Neutrophil (primary cell): ENCODE measurements around the gene TLCD3A.

ENCODE experiments used
- H3K27ac ChIP-seq: fragments of 200-600 bp; sonication (generic); 2 replicates; pipeline ENCODE4 v1.5.1; 2016; ENCODE audit warnings: mild to moderate bottlenecking, moderate library complexity
- H3K27me3 ChIP-seq: fragments of 200-600 bp; sonication (generic); 2 replicates; pipeline ENCODE4 v1.6.0; 2016; ENCODE audit warnings: mild to moderate bottlenecking
- H3K36me3 ChIP-seq: fragments of 200-600 bp; sonication (generic); 2 replicates; pipeline ENCODE4 v1.5.1; 2017
- H3K4me1 ChIP-seq, 2 experiments: fragments of 200-600 bp in 1 of 2; sonication (generic) in 1 of 2; 1 replicate in 1 of 2; 2 replicates in 1 of 2; pipeline versions ENCODE4 v1.5.1 to v1.6.1; 2013 to 2016; ENCODE audit warnings: low read depth in 1 of 2, low read length in 1 of 2, mild to moderate bottlenecking in 1 of 2, moderate library complexity in 1 of 2; ENCODE audit not compliant: control insufficient read depth in 1 of 2, insufficient read depth in 1 of 2
- H3K4me3 ChIP-seq, 2 experiments: fragments of 200-600 bp in 1 of 2; sonication (generic) in 1 of 2; 1 replicate in 1 of 2; 2 replicates in 1 of 2; pipeline ENCODE4 v1.5.1; 2013 to 2016; ENCODE audit warnings: low read depth in 1 of 2, low read length in 1 of 2, mild to moderate bottlenecking in 1 of 2, moderate library complexity in 1 of 2
- H3K9me3 ChIP-seq: fragments of 200-600 bp; sonication (generic); 2 replicates; pipeline ENCODE4 v1.5.1; 2016
- CTCF ChIP-seq: fragments of 200-600 bp; sonication (generic); IDR thresholded peaks from 2 replicates; pipeline ENCODE4 v1.5.1; 2016; ENCODE audit warnings: antibody characterized with exemption

The TLCD3A gene

GRCh38 chr17:728911-729310, 3.5 kb upstream of the TLCD3A start:
- no peaks in the 10 kb centered on the region for H3K36me3 ChIP-seq
- no peak overlapping the region for H3K4me3 ChIP-seq
- peaks cover 38% of the 10 kb centered on the region for H3K27me3 ChIP-seq
- no peak overlapping the region for H3K27ac ChIP-seq
- peaks cover 37 to 39% of the 10 kb centered on the region in 2 experiments for H3K4me1 ChIP-seq
- H3K9me3 ChIP-seq: no peaks in the 10 kb centered on the region
- no peak for TF ChIP-seq CTCF

GRCh38 chr17:731644-732066, 741 bp upstream of the TLCD3A start:
- H3K27me3 ChIP-seq: peaks cover 42% of the 10 kb centered on the region
- peaks cover 26 to 27% of the 10 kb centered on the region in 2 experiments for H3K4me1 ChIP-seq
- no peak overlapping the region for H3K27ac ChIP-seq
- H3K9me3 ChIP-seq: no peaks in the 10 kb centered on the region
- no peak for TF ChIP-seq CTCF
- no peaks in the 10 kb centered on the region for H3K36me3 ChIP-seq
- H3K4me3 ChIP-seq: peak overlapping the region; percentile 55 to 72

- no peaks in the 10 kb centered on the region for H3K36me3 ChIP-seq
- no peak for TF ChIP-seq CTCF
- peak overlapping the region; percentile 49 to 60 for H3K4me3 ChIP-seq
- H3K27me3 ChIP-seq: peaks cover 42% of the 10 kb centered on the region
- H3K9me3 ChIP-seq: no peaks in the 10 kb centered on the region
- no peak overlapping the region for H3K27ac ChIP-seq
- H3K4me1 ChIP-seq: peaks cover 18 to 20% of the 10 kb centered on the region in 2 experiments
Measured at GRCh38 chr17:732902-733720, 715 bp downstream of the TLCD3A start.

GRCh38 chr17:733743-734142, 1.3 kb downstream of the TLCD3A start:
- H3K27ac ChIP-seq: no peak overlapping the region
- peaks cover 17 to 20% of the 10 kb centered on the region in 2 experiments for H3K4me1 ChIP-seq
- peaks cover 42% of the 10 kb centered on the region for H3K27me3 ChIP-seq
- H3K9me3 ChIP-seq: no peaks in the 10 kb centered on the region
- no peaks in the 10 kb centered on the region for H3K36me3 ChIP-seq
- no peak for TF ChIP-seq CTCF
- H3K4me3 ChIP-seq: no peak overlapping the region

- TF ChIP-seq CTCF: no peak
- Histone ChIP-seq H3K27ac (no peak overlapping the region), H3K4me1 (peaks cover 25 to 30% of the 10 kb centered on the region in 2 experiments)
Measured at GRCh38 chr17:737561-738113, 5.2 kb downstream of the TLCD3A start.

More at GRCh38 chr17:737561-738113, 5.2 kb downstream of the TLCD3A start:
- H3K9me3 ChIP-seq: no peaks in the 10 kb centered on the region
- H3K36me3 ChIP-seq: no peaks in the 10 kb centered on the region
- H3K27me3 ChIP-seq: peaks cover 17% of the 10 kb centered on the region
- no peak overlapping the region for H3K4me3 ChIP-seq
